GM20431 (cell line): ENCODE data around the gene ZNF792.
"Not testable (repeated sequence)": the region's sequence is repeated elsewhere in the genome, so short reads cannot be mapped to it uniquely, and the experiment has no call there.

ENCODE experiments used
- in situ Hi-C: fragments of 300-500 bp; cut with MseI, MboI; formaldehyde crosslinking; loops from one replicate; pipeline ENCODE4 v1.15.0; 2020; ENCODE audit warnings: low sequenced_read_pairs; ENCODE audit not compliant: unreplicated experiment

ZNF792 gene

GRCh38 chr19:34938886-34939285 is 25.1 kb downstream of the ZNF792 start:
- in situ Hi-C loops = no loop called here

GRCh38 chr19:34936184-34936583 is 27.8 kb downstream of the ZNF792 start:
- in situ Hi-C loops = no loop called here

- in situ Hi-C loops = no loop called here
Observed at GRCh38 chr19:34932494-34932893, 31.5 kb downstream of the ZNF792 start.

- in situ Hi-C loops = no loop called here
Observed at GRCh38 chr19:34926685-34927375, 37.2 kb downstream of the ZNF792 start, which contains the start of gene ZNF30. Gene ZNF30 (plus strand): TSS chr19:34926903. CDS start chr19:34929948, 3,045 bp downstream.

- in situ Hi-C loops = no loop called here
Observed at GRCh38 chr19:34926361-34926684, 37.7 kb downstream of the ZNF792 start.

- in situ Hi-C loops = no loop called here
Observed at GRCh38 chr19:34925278-34925855, 38.7 kb downstream of the ZNF792 start.

GRCh38 chr19:34920090-34920786 is 43.8 kb downstream of the ZNF792 start:
- in situ Hi-C loops = not testable (repeated sequence)

- in situ Hi-C loops = no loop called here
Observed at GRCh38 chr19:34918190-34918589, 45.8 kb downstream of the ZNF792 start.

- in situ Hi-C loops = not testable (repeated sequence)
Observed at GRCh38 chr19:34917144-34917543, 46.9 kb downstream of the ZNF792 start.

GRCh38 chr19:34910770-34911169 is 53.3 kb downstream of the ZNF792 start:
- in situ Hi-C loops = no loop called here
